Posterior vena cava (tissue), 2 donors: ENCODE measurements around the gene MEIKIN. TPM values are rescaled to one million over a fixed set of nuclear protein-coding genes. Genes with fewer than 3 reads are reported as not detected.
"Not testable (repeated sequence)": the region's sequence is repeated elsewhere in the genome, so short reads cannot be mapped to it uniquely, and the experiment has no call there.

Experiments used
- DNase-seq: peaks from one replicate; pipeline ENCODE4 v3.0.0-alpha.2; 2020; ENCODE audit warnings: low spot score
- intact Hi-C, 2 donors: fragments of 100-400 bp; cut with DNase I; formaldehyde crosslinking; loops; one replicate each; pipeline versions ENCODE4 v1.14.1 to v1.14.2; 2022 to 2023
- total RNA-seq, 2 donors: library from RNA; stranded (reverse); fragmentation: NEBNext Ultra II Directional; extraction: Animal tissue kit (Norgen Biotek cat#: 25700); gene quantifications; one replicate each; pipeline ENCODE4 v1.2.1, GENCODE V29; 2021
- donor health status: DM: yes; HTN: yes; CAD: no.
- donor health status: DM: yes; HTN: yes; CAD: no.

MEIKIN gene
- total RNA-seq, 2 donors from 2014 or later, result 1.4 TPM; not detected in 1

GRCh38 chr5:131786900-131787692 lies 158.4 kb downstream of the MEIKIN start:
- DNase-seq, result no peak

GRCh38 chr5:131786036-131786435 lies 159.4 kb downstream of the MEIKIN start:
- DNase-seq, result no peak
- intact Hi-C loops, result no loop called here

More at GRCh38 chr5:131786900-131787692, 158.4 kb downstream of the MEIKIN start:
- intact Hi-C loops, result no loop called here

- intact Hi-C loops, result no loop called here
- DNase-seq, result no peak
Observed at GRCh38 chr5:131783874-131784273, 161.6 kb downstream of the MEIKIN start.

DNA sequence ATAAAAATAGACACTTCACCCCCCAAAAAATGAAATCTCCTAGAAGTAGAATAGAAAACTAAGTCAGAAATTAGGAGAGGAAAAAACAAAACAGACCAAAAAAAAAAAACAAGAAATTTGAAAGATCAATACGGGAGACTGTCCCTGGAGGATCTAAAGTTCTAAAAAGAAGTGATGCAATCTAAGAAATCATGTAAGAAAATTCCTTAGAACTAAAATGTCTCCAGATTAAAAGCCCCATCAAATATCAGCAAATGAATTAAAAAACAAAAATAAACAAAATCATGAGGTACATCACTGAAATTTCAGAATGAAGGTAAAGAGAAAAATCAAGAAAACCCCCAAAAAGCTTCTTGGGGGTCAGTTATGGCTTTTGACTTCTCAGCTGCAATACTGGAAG lies 162.1 kb downstream of the MEIKIN start:
- no peak for DNase-seq

GRCh38 chr5:131782717-131783116 lies 162.7 kb downstream of the MEIKIN start:
- intact Hi-C loops, result no loop called here

More for the DNA sequence above, 162.1 kb downstream of the MEIKIN start:
- intact Hi-C loops, result no loop called here

DNA sequence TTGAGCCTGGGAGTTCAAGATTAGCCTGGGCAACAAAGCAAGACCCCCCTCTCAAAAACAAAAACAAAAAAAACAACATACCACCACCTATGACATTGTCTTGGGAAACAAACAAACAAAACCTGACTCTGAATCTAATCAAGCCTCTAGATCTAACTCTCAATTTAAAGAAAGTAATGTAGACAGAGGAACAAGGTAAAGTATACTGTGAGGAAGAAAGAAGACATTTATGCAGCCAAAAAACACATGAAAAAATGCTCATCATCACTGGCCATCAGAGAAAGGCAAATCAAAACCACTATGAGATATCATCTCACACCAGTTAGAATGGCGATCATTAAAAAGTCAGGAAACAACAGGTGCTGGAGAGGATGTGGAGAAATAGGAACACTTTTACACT lies 167.3 kb downstream of the MEIKIN start:
- DNase-seq, result not testable (repeated sequence)

More at GRCh38 chr5:131782717-131783116, 162.7 kb downstream of the MEIKIN start:
- DNase-seq, result no peak

GRCh38 chr5:131776450-131776849 lies 169.0 kb downstream of the MEIKIN start:
- intact Hi-C loops, result no loop called here
- no peak for DNase-seq

More for the DNA sequence above, 167.3 kb downstream of the MEIKIN start:
- intact Hi-C loops, result not testable (repeated sequence)

GRCh38 chr5:131774652-131775367 lies 170.7 kb downstream of the MEIKIN start:
- intact Hi-C loops, result no loop called here
- DNase-seq, result no peak

DNA sequence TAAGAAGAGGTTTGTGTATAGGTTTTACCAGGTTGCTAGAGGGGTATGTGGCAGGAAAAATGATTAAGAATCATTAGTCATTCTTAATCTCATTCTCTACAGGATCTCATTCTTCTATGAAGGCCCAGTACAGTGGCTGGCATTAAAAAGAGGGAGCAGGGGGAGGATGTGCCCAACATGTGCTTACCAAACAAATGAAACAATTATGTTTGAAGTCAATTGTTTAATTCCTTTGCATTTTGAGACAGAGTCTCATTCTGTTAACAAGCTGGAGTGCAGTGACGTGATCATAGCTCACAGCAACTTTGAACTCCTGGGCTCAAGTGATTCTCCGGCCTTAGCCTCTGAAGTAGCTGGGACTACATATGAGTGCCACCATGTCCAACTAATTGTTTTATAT lies 171.7 kb downstream of the MEIKIN start:
- intact Hi-C loops, result no loop called here
- no peak for DNase-seq

DNA sequence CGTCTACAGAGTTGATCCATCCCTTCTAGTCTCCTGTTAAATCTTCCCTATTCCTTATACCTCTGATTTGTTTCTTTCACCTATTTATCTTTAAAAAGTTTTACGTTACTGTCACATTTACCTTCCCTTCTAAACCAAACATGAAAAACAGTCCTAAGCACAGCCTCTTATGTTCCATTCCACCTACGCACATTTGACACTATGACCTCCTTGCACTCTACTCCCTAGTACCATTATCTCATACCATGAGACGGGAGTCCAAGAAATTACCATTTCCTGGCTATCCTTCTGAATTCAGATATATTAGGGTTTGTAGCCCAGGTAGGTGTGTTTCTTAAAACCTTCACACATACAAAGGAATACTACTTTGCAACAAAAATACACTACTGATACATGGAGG lies 173.8 kb downstream of the MEIKIN start:
- DNase-seq, result no peak
- intact Hi-C loops, result no loop called here

- no peak for DNase-seq
Observed at GRCh38 chr5:131769961-131770360, 175.5 kb downstream of the MEIKIN start.

GRCh38 chr5:131769336-131769735 lies 176.1 kb downstream of the MEIKIN start:
- DNase-seq, result no peak
- intact Hi-C loops, result no loop called here

More at GRCh38 chr5:131769961-131770360, 175.5 kb downstream of the MEIKIN start:
- intact Hi-C loops, result no loop called here

GRCh38 chr5:131767891-131768290 lies 177.6 kb downstream of the MEIKIN start:
- intact Hi-C loops, result no loop called here
- no peak for DNase-seq

DNA sequence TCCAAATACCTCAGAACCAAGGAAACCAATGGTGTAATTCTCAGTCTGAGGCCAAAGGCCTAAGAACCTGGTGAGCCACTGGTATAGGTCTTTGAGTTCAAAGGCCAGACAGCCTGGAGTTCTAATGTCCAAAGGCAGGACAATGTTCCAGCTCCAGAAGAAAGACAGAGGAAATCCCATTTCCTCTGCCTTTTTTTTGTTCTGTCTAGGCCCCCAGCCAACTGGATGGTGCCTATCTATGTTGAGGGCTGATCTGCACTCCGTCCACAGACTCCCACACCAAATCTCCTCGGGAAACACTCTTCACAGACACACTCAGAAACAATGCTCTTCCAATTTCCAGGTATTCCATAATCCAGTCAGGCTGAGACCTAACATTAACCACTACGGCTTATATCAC lies 178.8 kb downstream of the MEIKIN start:
- intact Hi-C loops, result no loop called here

GRCh38 chr5:131765261-131765660 lies 180.2 kb downstream of the MEIKIN start:
- no peak for DNase-seq
- intact Hi-C loops, result no loop called here

More for the DNA sequence above, 178.8 kb downstream of the MEIKIN start:
- DNase-seq, result no peak

- no peak for DNase-seq
- intact Hi-C loops, result no loop called here
Observed at GRCh38 chr5:131763968-131764367, 181.5 kb downstream of the MEIKIN start.

- intact Hi-C loops, result no loop called here
- DNase-seq, result no peak
Observed at GRCh38 chr5:131760793-131761192, 184.7 kb downstream of the MEIKIN start.

DNA sequence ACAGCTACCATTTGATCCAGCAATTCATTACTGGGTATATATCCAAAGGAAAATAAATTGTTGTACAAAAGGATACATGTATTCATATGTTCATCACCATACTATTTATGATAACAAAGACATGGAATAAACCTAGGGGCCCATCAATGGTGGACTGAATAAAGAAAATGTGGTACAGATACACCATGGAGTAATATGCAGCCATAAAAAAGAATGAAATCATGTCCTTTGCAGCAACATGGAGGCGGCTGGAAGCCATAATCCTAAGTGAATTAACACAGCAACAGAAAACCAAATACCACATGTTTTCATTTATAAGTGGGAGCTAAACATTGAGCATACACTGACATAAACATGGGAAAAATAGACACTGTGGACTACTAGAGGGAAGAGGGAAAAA lies 185.8 kb downstream of the MEIKIN start:
- intact Hi-C loops, result no loop called here
- DNase-seq, result no peak

- DNase-seq, result no peak
- intact Hi-C loops, result no loop called here
Observed at GRCh38 chr5:131758520-131758900, 187.0 kb downstream of the MEIKIN start.

GRCh38 chr5:131757830-131758519 lies 187.5 kb downstream of the MEIKIN start:
- intact Hi-C loops, result no loop called here
- DNase-seq, result no peak
